GM12878 (cell line): ENCODE measurements around the gene NEK7. TPM values are rescaled to one million over a fixed set of nuclear protein-coding genes. Genes with fewer than 3 reads are reported as not detected.

ENCODE experiments used
- CBX5 ChIP-seq: sonication (generic); IDR thresholded peaks from 2 replicates; pipeline ENCODE4 v1.6.1; 2016; ENCODE audit warnings: low read depth, moderate library complexity, mild to moderate bottlenecking, inconsistent platforms
- CEBPB ChIP-seq, 2 experiments: fragments of 150-350 bp in 1 of 2; IDR thresholded peaks; 2 replicates each; pipeline ENCODE4 v1.6.1; 2012 to 2014; ENCODE audit warnings: low read depth in 2 of 2, low read length in 2 of 2, borderline replicate concordance in 1 of 2, inconsistent platforms in 1 of 2
- CUX1 ChIP-seq: IDR thresholded peaks from 2 replicates; pipeline ENCODE4 v1.6.1; 2012; ENCODE audit warnings: improper control_type of control experiment, low read depth, low read length; ENCODE audit not compliant: insufficient replicate concordance
- ELK1 ChIP-seq: IDR thresholded peaks from 2 replicates; pipeline ENCODE4 v1.6.1; 2012; ENCODE audit warnings: low read depth, low read length, improper control_type of control experiment
- FOS ChIP-seq: IDR thresholded peaks from 3 replicates; pipeline ENCODE4 v1.6.1; 2011; ENCODE audit warnings: borderline replicate concordance; ENCODE audit not compliant: insufficient read length; ENCODE audit errors: extremely low read depth
- GABPA ChIP-seq: IDR thresholded peaks from 2 replicates; pipeline ENCODE4 v1.6.1; 2014; ENCODE audit warnings: antibody characterized with exemption, low read depth, mild to moderate bottlenecking, inconsistent platforms
- MAX ChIP-seq: IDR thresholded peaks from 2 replicates; pipeline ENCODE4 v1.6.1; 2012; ENCODE audit warnings: low read depth, low read length, improper control_type of control experiment
- MEF2A ChIP-seq: IDR thresholded peaks from 2 replicates; pipeline ENCODE4 v1.6.1; 2011; ENCODE audit warnings: low read depth, mild to moderate bottlenecking, low read length, moderate library complexity; ENCODE audit not compliant: insufficient read depth
- NBN ChIP-seq: fragments of 450-650 bp; IDR thresholded peaks from 2 replicates; pipeline ENCODE4 v1.6.1; 2016
- NFIC ChIP-seq: IDR thresholded peaks from 2 replicates; pipeline ENCODE4 v1.6.1; 2012; ENCODE audit warnings: low read depth, mild to moderate bottlenecking, inconsistent platforms, low read length, moderate library complexity
- PBX3 ChIP-seq: IDR thresholded peaks from 2 replicates; pipeline ENCODE4 v1.6.1; 2011; ENCODE audit warnings: mild to moderate bottlenecking, low read depth, low read length, moderate library complexity; ENCODE audit not compliant: insufficient replicate concordance
- PKNOX1 ChIP-seq: fragments of 450-650 bp; IDR thresholded peaks from 2 replicates; pipeline ENCODE4 v1.6.1; 2016; ENCODE audit warnings: mild to moderate bottlenecking
- SKIL ChIP-seq: fragments of 450-650 bp; IDR thresholded peaks from 2 replicates; pipeline ENCODE4 v1.6.1; 2017; ENCODE audit warnings: mild to moderate bottlenecking, low read depth, inconsistent platforms; ENCODE audit not compliant: poor library complexity, severe bottlenecking
- TAF1 ChIP-seq: IDR thresholded peaks from 2 replicates; pipeline ENCODE4 v1.6.1; 2011; ENCODE audit warnings: mild to moderate bottlenecking, low read depth, low read length, borderline replicate concordance
- polyA plus RNA-seq, 11 experiments: library from polyadenylated mRNA; depleted of rRNA in 4 of 11; unstranded in 6 of 11; stranded (reverse) in 5 of 11; fragments of >200 nt; fragmentation: Nextera tagmentation in 4 of 11; fragmentation: Illumina TruSeq in 1 of 11; extraction: Ambion mirVana in 4 of 11; extraction: Trizol in 1 of 11; gene quantifications; 1 replicate in 1 of 11; 2 replicates in 10 of 11; pipeline versions ENCODE4 v1.2.1 to v1.2.3, GENCODE V29; 2011 to 2016; ENCODE audit warnings: inconsistent platforms in 2 of 11, missing spikeins in 2 of 11, low read depth in 1 of 11
- total RNA-seq, 4 experiments: library from RNA; depleted of rRNA in 3 of 4; stranded (reverse); fragments of >200 nt in 3 of 4; fragmentation: Illumina TruSeq in 1 of 4; extraction: Trizol in 1 of 4; gene quantifications; 2 replicates each; pipeline versions ENCODE4 v1.2.1 to v1.2.3, GENCODE V29; 2013 to 2021
- TF ChIP-seq, protein P1 (sequence below): IDR thresholded peaks from 2 replicates; pipeline ENCODE4 v1.6.1; 2011; ENCODE audit warnings: borderline replicate concordance, low read depth, mild to moderate bottlenecking, moderate library complexity, low read length; ENCODE audit not compliant: insufficient read depth, poor library complexity, severe bottlenecking

Gene NEK7
- total and polyA plus RNA-seq, 10 of the 15 experiments (the other 5 are each of a cell fraction or from before 2014, with no cell fraction given), result 9.4 to 77.7 (median 24.0) TPM

DNA sequence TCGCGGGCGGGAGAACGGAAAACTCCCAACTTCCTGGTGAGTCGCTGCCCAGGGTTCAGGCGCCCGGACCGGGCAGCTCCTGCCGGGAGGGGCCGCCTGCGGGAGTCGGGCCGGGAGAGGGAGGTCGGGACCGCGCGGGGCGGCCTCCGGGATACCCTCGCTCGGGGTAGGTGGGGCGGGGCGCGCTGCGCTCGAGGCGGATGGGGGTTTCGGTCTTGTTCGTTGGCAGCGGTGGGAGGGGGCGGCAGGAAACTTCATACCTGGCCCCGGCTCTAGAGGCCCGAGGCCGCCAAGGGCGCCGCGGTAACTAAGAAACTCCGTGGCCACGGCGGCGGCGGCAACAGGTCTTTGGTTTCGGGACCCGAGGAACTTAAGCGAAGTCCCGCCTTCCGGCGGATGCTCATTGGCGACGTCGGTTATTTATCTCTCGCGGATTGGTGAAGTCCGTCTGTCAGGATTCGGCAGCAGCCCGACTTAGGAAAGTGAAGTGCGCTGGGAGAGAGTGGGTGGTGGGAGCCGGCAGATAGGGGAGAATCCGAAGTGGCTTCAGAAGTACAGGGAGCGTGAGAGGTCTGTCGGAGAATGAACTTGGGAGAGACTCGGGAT is 546 bp downstream of the NEK7 start (continued):
- no peak for TF ChIP-seq CUX1
- no peak for TF ChIP-seq CBX5
- TF ChIP-seq MAX, result no peak
- TF ChIP-seq FOS, result peak; percentile 36
- peak; percentile 97 for TF ChIP-seq PKNOX1
- TF ChIP-seq, protein P1, sequence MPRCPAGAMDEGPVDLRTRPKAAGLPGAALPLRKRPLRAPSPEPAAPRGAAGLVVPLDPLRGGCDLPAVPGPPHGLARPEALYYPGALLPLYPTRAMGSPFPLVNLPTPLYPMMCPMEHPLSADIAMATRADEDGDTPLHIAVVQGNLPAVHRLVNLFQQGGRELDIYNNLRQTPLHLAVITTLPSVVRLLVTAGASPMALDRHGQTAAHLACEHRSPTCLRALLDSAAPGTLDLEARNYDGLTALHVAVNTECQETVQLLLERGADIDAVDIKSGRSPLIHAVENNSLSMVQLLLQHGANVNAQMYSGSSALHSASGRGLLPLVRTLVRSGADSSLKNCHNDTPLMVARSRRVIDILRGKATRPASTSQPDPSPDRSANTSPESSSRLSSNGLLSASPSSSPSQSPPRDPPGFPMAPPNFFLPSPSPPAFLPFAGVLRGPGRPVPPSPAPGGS, result peak; percentile 41
- no peak for TF ChIP-seq NFIC
- 0 out of 2 replicates have a peak, but pooled peaks have one; percentile 43 for TF ChIP-seq ELK1
- TF ChIP-seq NBN, result peak; percentile 65; the same call in 1 of the 2 replicates
- peak; percentile 91 for TF ChIP-seq PBX3
- no peak for TF ChIP-seq CEBPB (IDR thresholded peaks at IDR 0.05; ENCODE audit: borderline replicate concordance in 1 of 2, low read depth in 2 of 2, low read length in 2 of 2)
- 0 out of 2 replicates have a peak, but pooled peaks have one; percentile 6 for TF ChIP-seq MEF2A
- peak; percentile 55; the same call in 1 of the 2 replicates for TF ChIP-seq TAF1
- peak; percentile 53; the same call in 1 of the 2 replicates for TF ChIP-seq GABPA
- peak; percentile 37 for TF ChIP-seq SKIL
